ENCODE results near the gene CTNNBIP1. TPM values are rescaled to one million over a fixed set of nuclear protein-coding genes. Genes with fewer than 3 reads are reported as not detected.

The CTNNBIP1 gene
- total and polyA plus RNA-seq, 5 donors from 2014 or later = 5.9 to 9.6 (median 9.3) TPM

- no peak overlapping the region for H3K27ac ChIP-seq (ENCODE audit: insufficient read depth, low read length, poor library complexity, severe bottlenecking)
- no peaks in the 10 kb centered on the region for H3K4me1 ChIP-seq (ENCODE audit: control insufficient read depth, insufficient read depth, low read length, poor library complexity, severe bottlenecking)
- H3K4me3 ChIP-seq (ENCODE audit: low read depth, low read length) = no peak overlapping the region
- ATAC-seq (ENCODE audit: low read depth in 2 of 2) (no peak), DNase-seq (no peak)
- Mint-ChIP-seq H3K4me1 (peaks cover 0 to 16% (median 13%) of the 10 kb centered on the region in 4 donors), H3K9me3 (no peaks in the 10 kb centered on the region), H3K27me3 (no peaks in the 10 kb centered on the region), H3K36me3 (peaks cover 3% of the 10 kb centered on the region), H3K4me3 (no peak overlapping the region), H3K27ac (peak overlapping the region in 1 of 3 donors; percentile 9)
- no peaks in the 10 kb centered on the region for H3K36me3 ChIP-seq (ENCODE audit: control insufficient read depth, insufficient read depth, low read length)
- H3K27me3 ChIP-seq (ENCODE audit: control insufficient read depth, insufficient read depth, low read length) = no peaks in the 10 kb centered on the region
- no peaks in the 10 kb centered on the region for H3K9me3 ChIP-seq (ENCODE audit: control insufficient read depth in 2 of 2, low read length in 2 of 2)
Measured at GRCh38 chr1:9902060-9902452, 8.0 kb downstream of the CTNNBIP1 start.

GRCh38 chr1:9901148-9902059, 8.7 kb downstream of the CTNNBIP1 start:
- no peak for DNase-seq
- ATAC-seq (ENCODE audit: low read depth in 2 of 2) = no peak
- Mint-ChIP-seq H3K36me3 (peaks cover 3% of the 10 kb centered on the region), H3K9me3 (no peaks in the 10 kb centered on the region), H3K27ac (peak overlapping the region in 1 of 3 donors; percentile 66), H3K4me1 (peaks cover 0 to 16% (median 13%) of the 10 kb centered on the region in 4 donors), H3K4me3 (no peak overlapping the region), H3K27me3 (no peaks in the 10 kb centered on the region)
- H3K4me3 ChIP-seq (ENCODE audit: low read depth, low read length) = no peak overlapping the region
- H3K27ac ChIP-seq (ENCODE audit: insufficient read depth, low read length, poor library complexity, severe bottlenecking) = no peak overlapping the region
- H3K9me3 ChIP-seq (ENCODE audit: control insufficient read depth in 2 of 2, low read length in 2 of 2) = no peaks in the 10 kb centered on the region
- H3K27me3 ChIP-seq (ENCODE audit: control insufficient read depth, insufficient read depth, low read length) = no peaks in the 10 kb centered on the region
- H3K4me1 ChIP-seq (ENCODE audit: control insufficient read depth, insufficient read depth, low read length, poor library complexity, severe bottlenecking) = no peaks in the 10 kb centered on the region
- no peaks in the 10 kb centered on the region for H3K36me3 ChIP-seq (ENCODE audit: control insufficient read depth, insufficient read depth, low read length)

GRCh38 chr1:9900142-9901043, 9.7 kb downstream of the CTNNBIP1 start:
- H3K9me3 ChIP-seq (ENCODE audit: control insufficient read depth in 2 of 2, low read length in 2 of 2) = no peaks in the 10 kb centered on the region
- no peak overlapping the region for H3K4me3 ChIP-seq (ENCODE audit: low read depth, low read length)
- DNase-seq (no peak), ATAC-seq (ENCODE audit: low read depth in 2 of 2) (peak in 1 of 2 donors; percentile 52)
- H3K27ac ChIP-seq (ENCODE audit: insufficient read depth, low read length, poor library complexity, severe bottlenecking) = no peak overlapping the region
- H3K4me1 ChIP-seq (ENCODE audit: control insufficient read depth, insufficient read depth, low read length, poor library complexity, severe bottlenecking) = no peaks in the 10 kb centered on the region
- Mint-ChIP-seq H3K27ac (peak overlapping the region in 2 of 3 donors; percentile 16 to 42), H3K36me3 (peaks cover 3% of the 10 kb centered on the region), H3K27me3 (no peaks in the 10 kb centered on the region), H3K9me3 (no peaks in the 10 kb centered on the region), H3K4me1 (peaks cover 0 to 16% (median 13%) of the 10 kb centered on the region in 4 donors), H3K4me3 (no peak overlapping the region)
- no peaks in the 10 kb centered on the region for H3K36me3 ChIP-seq (ENCODE audit: control insufficient read depth, insufficient read depth, low read length)
- no peaks in the 10 kb centered on the region for H3K27me3 ChIP-seq (ENCODE audit: control insufficient read depth, insufficient read depth, low read length)

- Mint-ChIP-seq H3K27me3 (no peaks in the 10 kb centered on the region), H3K9me3 (no peaks in the 10 kb centered on the region), H3K4me1 (peaks cover 0 to 6% (median 4%) of the 10 kb centered on the region in 4 donors), H3K27ac (no peak overlapping the region), H3K4me3 (no peak overlapping the region), H3K36me3 (peaks cover 3% of the 10 kb centered on the region)
- no peaks in the 10 kb centered on the region for H3K36me3 ChIP-seq (ENCODE audit: control insufficient read depth, insufficient read depth, low read length)
- DNase-seq (no peak), ATAC-seq (ENCODE audit: low read depth in 2 of 2) (no peak)
- no peaks in the 10 kb centered on the region for H3K4me1 ChIP-seq (ENCODE audit: control insufficient read depth, insufficient read depth, low read length, poor library complexity, severe bottlenecking)
- H3K27ac ChIP-seq (ENCODE audit: insufficient read depth, low read length, poor library complexity, severe bottlenecking) = no peak overlapping the region
- H3K4me3 ChIP-seq (ENCODE audit: low read depth, low read length) = no peak overlapping the region
- no peaks in the 10 kb centered on the region for H3K9me3 ChIP-seq (ENCODE audit: control insufficient read depth in 2 of 2, low read length in 2 of 2)
- H3K27me3 ChIP-seq (ENCODE audit: control insufficient read depth, insufficient read depth, low read length) = no peaks in the 10 kb centered on the region
Measured at GRCh38 chr1:9894115-9894514, 16.0 kb downstream of the CTNNBIP1 start.

- Histone ChIP-seq H3K4me1 (ENCODE audit: control insufficient read depth, insufficient read depth, low read length, poor library complexity, severe bottlenecking) (no peaks in the 10 kb centered on the region), H3K27ac (ENCODE audit: insufficient read depth, low read length, poor library complexity, severe bottlenecking) (no peak overlapping the region), H3K9me3 (ENCODE audit: control insufficient read depth in 2 of 2, low read length in 2 of 2) (no peaks in the 10 kb centered on the region), H3K4me3 (ENCODE audit: low read depth, low read length) (no peak overlapping the region), H3K36me3 (ENCODE audit: control insufficient read depth, insufficient read depth, low read length) (no peaks in the 10 kb centered on the region), H3K27me3 (ENCODE audit: control insufficient read depth, insufficient read depth, low read length) (no peaks in the 10 kb centered on the region)
- no peaks in the 10 kb centered on the region for H3K9me3 Mint-ChIP-seq
- ATAC-seq (ENCODE audit: low read depth in 2 of 2) (no peak), DNase-seq (no peak)
- no peak overlapping the region for H3K4me3 Mint-ChIP-seq
- H3K27me3 Mint-ChIP-seq = no peaks in the 10 kb centered on the region
- H3K27ac Mint-ChIP-seq = no peak overlapping the region
- H3K36me3 Mint-ChIP-seq = peaks cover 3% of the 10 kb centered on the region
- peaks cover 0 to 6% (median 4%) of the 10 kb centered on the region in 4 donors for H3K4me1 Mint-ChIP-seq
Measured at GRCh38 chr1:9892563-9893528, 17.2 kb downstream of the CTNNBIP1 start.

- Histone ChIP-seq H3K27ac (ENCODE audit: insufficient read depth, low read length, poor library complexity, severe bottlenecking) (no peak overlapping the region), H3K4me3 (ENCODE audit: low read depth, low read length) (no peak overlapping the region), H3K4me1 (ENCODE audit: control insufficient read depth, insufficient read depth, low read length, poor library complexity, severe bottlenecking) (no peaks in the 10 kb centered on the region), H3K36me3 (ENCODE audit: control insufficient read depth, insufficient read depth, low read length) (no peaks in the 10 kb centered on the region), H3K27me3 (ENCODE audit: control insufficient read depth, insufficient read depth, low read length) (no peaks in the 10 kb centered on the region), H3K9me3 (ENCODE audit: control insufficient read depth in 2 of 2, low read length in 2 of 2) (no peaks in the 10 kb centered on the region)
- no peaks in the 10 kb centered on the region for H3K9me3 Mint-ChIP-seq
- no peak for ATAC-seq (ENCODE audit: low read depth in 2 of 2)
- H3K4me1 Mint-ChIP-seq = peaks cover 0 to 6% (median 4%) of the 10 kb centered on the region in 4 donors
- H3K27ac Mint-ChIP-seq = peak overlapping the region in 1 of 3 donors; percentile 65
- no peak overlapping the region for H3K4me3 Mint-ChIP-seq
- peaks cover 6% of the 10 kb centered on the region for H3K36me3 Mint-ChIP-seq
- H3K27me3 Mint-ChIP-seq = no peaks in the 10 kb centered on the region
- no peak for DNase-seq
Measured at GRCh38 chr1:9891207-9891606, 18.9 kb downstream of the CTNNBIP1 start.

GRCh38 chr1:9890224-9890731, 19.8 kb downstream of the CTNNBIP1 start:
- DNase-seq (no peak), ATAC-seq (ENCODE audit: low read depth in 2 of 2) (no peak)
- Histone ChIP-seq H3K4me3 (ENCODE audit: low read depth, low read length) (no peak overlapping the region), H3K36me3 (ENCODE audit: control insufficient read depth, insufficient read depth, low read length) (no peaks in the 10 kb centered on the region), H3K27me3 (ENCODE audit: control insufficient read depth, insufficient read depth, low read length) (no peaks in the 10 kb centered on the region), H3K27ac (ENCODE audit: insufficient read depth, low read length, poor library complexity, severe bottlenecking) (no peak overlapping the region), H3K9me3 (ENCODE audit: control insufficient read depth in 2 of 2, low read length in 2 of 2) (no peaks in the 10 kb centered on the region), H3K4me1 (ENCODE audit: control insufficient read depth, insufficient read depth, low read length, poor library complexity, severe bottlenecking) (no peaks in the 10 kb centered on the region)
- Mint-ChIP-seq H3K27me3 (no peaks in the 10 kb centered on the region), H3K4me3 (no peak overlapping the region), H3K27ac (peak overlapping the region in 2 of 3 donors; percentile 31 to 52), H3K36me3 (peaks cover 6% of the 10 kb centered on the region), H3K4me1 (peaks cover 0 to 7% (median 4%) of the 10 kb centered on the region in 4 donors), H3K9me3 (no peaks in the 10 kb centered on the region)

Measured in CD4-positive, CD25-positive, alpha-beta regulatory T cell (primary cell).